Activated CD4-positive, alpha-beta T cell treated with anti-CD3 and anti-CD28 coated beads, Interleukin-2, amount 50 U/mL, for 4 hours (primary cell): ENCODE measurements around the gene GAS2.
"Not testable (repeated sequence)": the region's sequence is repeated elsewhere in the genome, so short reads cannot be mapped to it uniquely, and the experiment has no call there.

Source experiments
- DNase-seq, 2 experiments: peaks; one replicate each; pipeline ENCODE4 v3.0.0-alpha.2; 2020

Gene GAS2

DNA sequence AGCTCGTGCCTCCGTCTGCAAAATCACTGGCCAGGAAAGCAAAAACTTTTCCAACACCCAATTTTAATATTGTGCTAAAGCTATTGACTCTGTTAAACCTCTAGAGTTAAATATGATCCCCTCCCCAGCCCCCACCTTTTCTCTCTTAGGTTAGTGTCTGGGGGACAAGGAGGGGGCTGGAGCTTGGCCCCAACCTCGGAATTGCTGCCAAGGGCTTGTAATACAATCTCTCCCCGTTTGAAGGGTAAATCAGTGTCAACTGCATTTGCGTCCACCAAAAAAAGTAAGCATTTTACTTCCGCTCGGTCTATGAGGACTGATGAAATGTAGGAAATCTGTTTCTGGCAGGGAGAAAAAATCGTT, at the start of gene GAS2:
TSS of gene GAS2 (plus strand) at position 287 of the 363 bp plus-strand sequence. CDS start 8,259 bp downstream, outside the sequence.
- DNase-seq = no peak

GRCh38 chr11:22617868-22618267, 48.5 kb upstream of the GAS2 start:
- no peak for DNase-seq

GRCh38 chr11:22624742-22625447, 41.5 kb upstream of the GAS2 start:
- peak; percentile 53 to 57 for DNase-seq

DNA sequence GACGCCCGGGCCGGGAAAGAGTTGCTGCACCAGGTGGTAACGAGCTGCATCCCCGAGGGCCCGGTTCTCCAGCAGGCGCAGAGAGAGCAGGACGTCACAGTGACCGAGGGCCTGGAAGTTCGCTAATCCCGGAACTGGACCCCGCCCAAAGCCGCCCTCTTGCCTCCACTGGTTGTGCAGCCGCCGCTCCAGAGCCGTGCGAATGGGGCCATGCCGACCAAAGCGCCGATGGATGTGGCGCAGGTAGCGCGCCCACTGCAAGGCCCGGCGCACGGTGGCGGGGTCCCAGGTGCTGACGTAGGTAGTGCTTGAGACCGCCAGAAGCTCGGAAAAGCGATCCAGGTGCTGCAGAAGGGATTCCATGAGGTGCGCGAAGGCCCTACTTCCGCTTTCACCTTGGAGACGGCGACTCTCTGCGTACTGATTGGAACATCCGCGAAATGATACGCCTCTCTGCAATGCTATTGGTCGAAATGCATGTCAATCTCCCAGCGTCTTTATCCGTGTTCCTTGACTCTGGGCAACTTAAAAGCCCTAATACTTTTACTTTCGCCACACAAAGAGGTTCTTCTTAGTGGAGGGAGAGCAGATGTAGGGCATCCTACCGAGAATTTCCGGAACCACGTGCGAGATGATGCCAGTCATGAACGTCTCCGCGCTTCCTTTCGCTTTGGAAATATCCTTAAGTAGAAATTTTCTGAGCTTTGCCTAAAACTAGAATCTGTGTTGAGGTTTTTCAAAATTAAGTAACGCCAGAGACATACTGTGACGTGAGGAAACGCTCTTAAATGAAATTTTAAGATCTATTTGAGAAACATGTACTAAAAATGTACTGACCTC, 40.7 kb upstream of the GAS2 start, which contains the start of gene FANCF:
TSS of gene FANCF (minus strand) at position 376 of the 840 bp plus-strand sequence. CDS start at position 363, 13 bp downstream.
- peak; percentile 93 to 94 for DNase-seq

DNA sequence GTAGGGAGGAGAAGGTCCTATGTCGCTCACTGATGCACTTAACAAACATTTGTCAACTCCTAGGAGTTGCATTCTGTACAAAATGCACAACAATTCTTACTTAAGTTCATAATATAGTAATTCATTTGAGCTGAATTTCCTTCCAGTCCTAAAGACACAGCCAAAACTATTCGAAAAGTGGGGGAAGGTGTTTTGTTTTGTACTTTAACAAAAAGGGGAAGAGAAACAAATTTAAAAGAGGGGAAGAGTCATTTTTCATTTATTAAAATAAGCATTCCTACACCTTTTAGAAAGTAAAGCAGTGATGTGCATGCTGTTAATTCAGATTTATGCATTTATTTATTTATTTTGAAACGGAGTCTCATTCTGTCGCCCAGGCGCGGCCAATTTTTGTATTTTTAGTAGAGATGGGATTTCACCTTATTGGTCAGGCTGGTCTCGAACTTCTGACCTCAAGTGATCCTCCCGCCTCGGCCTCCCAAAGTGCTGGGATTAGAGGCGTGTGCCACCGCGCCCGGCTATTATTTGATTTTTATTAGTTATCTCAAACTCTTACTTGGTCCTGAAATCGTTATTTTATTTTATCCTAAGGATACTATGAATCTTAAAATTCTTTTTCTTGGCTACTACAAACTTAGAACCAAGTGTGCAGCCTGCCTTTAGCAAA, 39.7 kb upstream of the GAS2 start:
- DNase-seq = no peak

DNA sequence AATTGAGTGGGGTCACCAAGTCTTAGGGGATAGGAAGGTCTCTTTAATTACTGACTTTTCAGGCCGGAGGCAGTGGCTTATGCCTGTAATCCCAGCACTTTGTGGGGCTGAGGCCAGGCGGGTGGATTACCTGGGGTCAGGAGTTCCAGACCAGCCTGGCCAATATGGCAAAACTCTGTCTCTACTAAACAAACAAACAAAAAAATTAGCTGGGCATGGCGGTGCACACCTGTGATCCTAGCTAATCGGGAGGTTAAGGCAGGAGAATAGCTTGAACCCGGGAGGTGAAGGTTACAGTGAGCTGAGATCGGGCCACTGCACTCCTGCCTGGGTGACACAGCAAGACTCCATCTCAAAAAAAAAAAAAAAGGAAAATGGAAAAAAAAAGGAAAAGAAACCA, 39.0 kb upstream of the GAS2 start:
- no peak for DNase-seq

- DNase-seq = no peak
Observed at GRCh38 chr11:22633354-22633902, 33.0 kb upstream of the GAS2 start.

DNA sequence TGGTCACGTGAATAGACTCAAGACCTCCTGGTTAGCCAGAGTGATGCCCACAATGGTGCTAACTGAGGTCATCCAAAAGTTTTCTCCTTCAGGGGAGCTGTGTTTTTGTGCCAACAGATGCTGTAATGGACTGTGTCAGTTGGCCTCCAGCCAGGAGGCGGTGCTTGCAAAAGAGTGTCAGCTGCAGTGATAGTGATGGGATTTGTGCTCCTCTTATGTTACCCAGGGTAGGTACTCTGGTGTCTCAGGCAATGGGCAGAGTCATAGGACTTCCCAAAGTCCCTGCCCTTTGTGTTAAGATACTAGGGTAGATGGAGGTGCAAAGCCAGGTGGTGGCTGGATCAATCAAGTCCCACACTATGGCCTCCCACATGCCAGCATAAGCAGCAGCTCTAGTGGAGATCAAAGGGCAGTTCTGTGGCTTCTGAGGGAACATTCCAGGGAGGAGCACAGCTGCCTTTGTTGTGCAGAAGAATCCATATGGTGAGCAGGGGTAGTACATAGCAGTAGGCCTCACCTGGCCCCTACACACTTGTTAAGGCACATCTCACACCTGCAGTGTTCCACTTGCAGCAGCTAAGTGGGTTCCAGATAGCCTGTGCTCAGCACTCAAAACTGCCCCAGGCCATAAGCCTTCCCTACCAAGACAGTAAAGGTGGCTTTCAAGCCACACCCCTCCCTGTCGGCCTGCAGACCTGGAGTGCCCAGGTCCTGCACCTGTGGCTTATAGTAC, 31.3 kb upstream of the GAS2 start:
- DNase-seq = no peak

DNA sequence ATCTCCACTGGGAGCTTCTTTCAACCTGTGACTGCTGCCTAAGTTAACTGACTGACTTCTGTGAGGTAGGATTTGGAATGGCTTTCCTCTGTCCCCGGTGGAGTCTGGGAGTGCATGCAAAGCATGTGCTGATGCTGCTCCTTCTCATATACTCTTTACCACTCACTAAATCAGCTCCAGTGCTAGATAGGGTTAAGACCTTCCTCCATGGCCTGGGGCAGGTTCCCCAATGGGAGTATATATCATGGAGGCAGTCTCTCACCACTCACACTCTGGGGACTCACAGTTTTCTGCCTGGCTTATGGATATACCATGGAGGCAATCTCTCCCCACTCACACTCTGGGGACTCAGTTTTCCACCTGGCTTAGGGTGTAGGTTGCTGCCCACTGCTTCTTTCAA, 30.7 kb upstream of the GAS2 start:
- DNase-seq = no peak

- no peak for DNase-seq
Observed at GRCh38 chr11:22640862-22641261, 25.5 kb upstream of the GAS2 start.

DNA sequence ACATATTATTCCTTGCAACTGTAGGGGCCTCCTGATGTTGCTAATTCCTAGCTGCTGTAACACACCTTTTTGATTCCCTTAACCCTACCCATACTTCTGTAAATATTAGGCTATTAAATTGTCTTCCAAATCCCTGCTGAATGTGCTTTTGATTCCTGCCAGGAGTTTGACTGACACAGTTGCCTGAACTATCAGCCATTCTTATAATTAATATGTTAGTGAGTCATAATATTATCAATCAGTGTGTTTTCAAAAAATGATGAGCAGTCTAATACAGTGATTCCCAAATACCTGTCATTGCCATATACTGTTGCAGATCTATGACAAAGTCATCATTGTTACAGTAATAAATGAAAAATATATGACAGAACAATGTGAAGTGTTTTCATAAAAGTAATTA, 24.9 kb upstream of the GAS2 start:
- DNase-seq = no peak

DNA sequence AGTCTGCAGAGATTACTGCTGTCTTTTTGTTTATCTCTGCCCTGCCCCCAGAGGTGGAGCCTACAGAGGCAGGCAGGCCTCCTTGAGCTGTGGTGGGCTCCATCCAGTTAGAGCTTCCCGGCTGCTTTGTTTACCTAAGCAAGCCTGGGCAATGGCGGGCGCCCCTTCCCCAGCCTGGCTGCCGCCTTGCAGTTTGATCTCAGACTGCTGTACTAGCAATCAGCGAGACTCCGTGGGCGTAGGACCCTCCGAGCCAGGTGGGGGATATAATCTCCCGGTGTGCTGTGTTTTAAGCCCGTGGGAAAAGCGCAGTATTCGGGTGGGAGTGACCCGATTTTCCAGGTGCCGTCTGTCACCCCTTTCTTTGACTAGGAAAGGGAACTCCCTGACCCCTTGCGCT, 14.1 kb upstream of the GAS2 start:
- not testable (repeated sequence) for DNase-seq

GRCh38 chr11:22656130-22656529, 10.3 kb upstream of the GAS2 start:
- DNase-seq = no peak

DNA sequence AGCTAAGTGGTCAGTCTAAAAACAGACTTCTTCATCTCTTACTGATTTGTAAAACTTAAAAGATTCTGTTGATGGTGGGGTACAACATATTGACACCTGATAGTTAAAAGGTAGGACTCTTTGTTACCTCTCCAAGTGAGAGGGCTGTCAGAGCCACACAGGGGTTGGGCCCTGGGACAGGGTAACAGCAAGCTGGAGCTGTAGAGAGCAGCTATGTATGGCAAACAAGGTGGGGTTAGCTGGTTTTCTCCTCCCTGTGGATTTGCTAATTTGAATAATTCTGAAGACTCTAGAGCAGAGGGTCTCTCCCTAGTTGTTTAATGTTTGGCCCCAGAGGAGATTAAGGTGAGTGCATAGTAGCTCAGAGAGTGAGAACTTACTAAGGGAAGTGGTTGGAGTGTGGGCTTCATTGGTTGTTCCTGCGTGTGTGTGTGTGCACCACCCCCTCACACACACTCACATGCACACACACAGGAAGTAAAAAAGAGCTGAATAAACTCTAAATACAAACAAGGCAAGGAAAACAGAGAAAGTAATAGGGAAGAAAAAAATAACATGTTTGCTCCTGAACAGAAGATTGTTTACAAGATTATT, 9.2 kb upstream of the GAS2 start:
- no peak for DNase-seq

GRCh38 chr11:22659783-22660182, 6.6 kb upstream of the GAS2 start:
- no peak for DNase-seq

- DNase-seq = no peak
Observed at GRCh38 chr11:22666688-22667439, 453 bp downstream of the GAS2 start.

DNA sequence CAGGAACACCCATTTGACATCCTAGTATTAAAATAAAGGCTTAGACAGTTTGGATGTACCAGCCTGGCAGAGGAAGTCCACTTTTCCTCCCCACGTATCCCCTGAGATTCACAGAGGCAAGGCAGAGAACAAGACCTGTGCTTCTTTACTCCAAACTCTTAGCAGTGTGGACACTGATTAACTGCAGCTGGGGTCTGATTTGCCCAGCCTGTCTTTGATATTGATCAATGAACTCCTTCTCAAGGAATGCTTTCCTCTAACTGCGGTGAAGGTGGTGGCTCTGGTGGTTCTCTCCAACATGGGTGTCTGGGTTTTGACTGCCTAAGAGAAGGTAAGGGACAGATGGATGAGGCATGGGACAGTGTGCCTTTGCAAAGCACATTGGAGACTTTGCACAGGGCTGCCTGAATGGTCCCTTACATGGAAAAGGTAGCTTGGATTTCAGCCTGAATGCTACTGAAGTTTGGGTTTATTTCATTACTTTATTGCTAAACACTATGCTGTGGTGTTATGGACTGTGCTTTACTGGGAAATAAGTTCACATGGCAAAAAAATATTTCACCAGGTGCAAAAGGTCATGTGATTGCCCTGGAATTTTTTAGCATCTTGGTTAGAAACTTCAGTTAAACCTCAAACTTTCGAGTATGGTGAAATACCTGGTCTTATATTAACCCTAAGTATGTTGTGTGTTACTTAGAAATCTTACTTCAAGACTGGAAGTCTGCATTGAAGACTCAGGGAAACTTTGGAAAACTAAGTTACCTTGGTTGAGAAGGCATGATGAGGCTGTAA, 1.8 kb downstream of the GAS2 start:
- DNase-seq = no peak

DNA sequence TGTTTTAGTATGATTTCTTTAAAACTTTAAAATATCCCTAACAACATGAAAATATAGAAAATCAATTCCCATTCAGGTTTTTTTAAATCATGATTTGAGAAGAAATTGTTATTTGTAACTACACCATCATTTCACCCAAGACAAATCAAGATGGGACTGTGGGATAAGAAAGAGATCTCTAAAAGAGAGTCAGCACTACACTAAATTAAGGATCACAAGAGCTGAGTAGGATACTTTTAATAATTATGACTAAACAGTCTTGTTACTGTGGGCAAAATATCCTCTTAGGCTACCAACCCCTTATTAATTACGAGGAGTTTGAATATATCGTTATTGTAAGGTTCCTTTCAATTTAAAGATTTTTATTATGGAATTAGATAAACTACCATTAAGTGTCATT, 3.0 kb downstream of the GAS2 start:
- DNase-seq = no peak

GRCh38 chr11:22670830-22671229, 4.4 kb downstream of the GAS2 start:
- no peak for DNase-seq

GRCh38 chr11:22671751-22672150, 5.3 kb downstream of the GAS2 start:
- DNase-seq = no peak
